ENCODE data around the gene FAM216B. TPM values are rescaled to one million over a fixed set of nuclear protein-coding genes. Genes with fewer than 3 reads are reported as not detected.

Gene FAM216B
- total RNA-seq: not detected

DNA sequence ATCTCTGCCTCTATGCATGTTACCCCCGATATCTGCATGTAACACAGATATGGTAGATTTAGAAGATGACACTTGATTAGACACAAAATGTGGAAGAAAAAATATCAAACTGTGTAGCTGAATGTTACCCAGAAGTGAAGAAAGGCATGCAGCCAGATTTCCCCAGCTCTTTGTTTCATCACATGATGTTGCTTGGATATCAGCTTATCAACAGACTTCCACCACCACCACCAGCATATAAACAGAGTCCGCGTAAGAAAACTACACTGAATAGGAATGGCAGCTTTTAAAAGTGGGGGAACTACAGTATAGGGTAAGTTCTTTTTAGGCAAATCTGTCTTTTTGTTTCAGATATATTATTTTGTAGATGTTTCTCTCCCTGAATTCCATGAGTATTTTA, at the start of gene FAM216B:
Gene FAM216B, plus strand, starts transcription at position 233 of the 400 bp plus-strand sequence. CDS start 2,484 bp downstream, outside the sequence.
- H3K36me3 Mint-ChIP-seq: no peaks in the 10 kb centered on the region
- DNase-seq: no peak
- POLR2A ChIA-PET: no interaction called here
- H3K4me1 Mint-ChIP-seq: no peaks in the 10 kb centered on the region
- H3K27ac Mint-ChIP-seq: no peak within 1 kb of the TSS
- no peak within 1 kb of the TSS for H3K4me3 Mint-ChIP-seq
- ATAC-seq (ENCODE audit: low read depth): no peak
- peaks cover 25% of the 10 kb centered on the region for H3K27me3 Mint-ChIP-seq
- H3K9me3 Mint-ChIP-seq: no peaks in the 10 kb centered on the region

DNA sequence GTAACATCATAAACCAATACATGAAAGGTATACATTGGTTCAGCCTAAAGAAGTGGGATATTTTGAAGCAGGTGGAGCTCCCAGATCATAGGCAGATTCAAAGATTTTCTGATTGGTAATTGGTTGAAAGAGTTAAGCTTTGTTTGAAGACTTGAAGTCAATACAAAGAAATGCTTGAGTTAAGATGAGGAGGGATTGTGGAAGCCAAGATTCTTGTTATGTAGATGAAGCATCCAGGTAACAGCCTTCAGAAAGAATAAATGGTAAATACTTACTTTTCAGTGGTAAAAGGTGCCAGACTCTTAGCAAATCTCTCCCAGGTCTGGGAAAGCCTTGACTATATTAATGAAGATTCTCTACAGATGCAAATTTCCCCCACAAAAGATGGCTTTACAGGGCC, 49.3 kb upstream of the FAM216B start:
- no peaks in the 10 kb centered on the region for H3K36me3 Mint-ChIP-seq
- no peak overlapping the region for H3K4me3 Mint-ChIP-seq
- H3K9me3 Mint-ChIP-seq: no peaks in the 10 kb centered on the region
- POLR2A ChIA-PET: no interaction called here
- DNase-seq: no peak
- no peak for ATAC-seq (ENCODE audit: low read depth)
- no peaks in the 10 kb centered on the region for H3K4me1 Mint-ChIP-seq
- H3K27me3 Mint-ChIP-seq: peaks cover 14% of the 10 kb centered on the region
- no peak overlapping the region for H3K27ac Mint-ChIP-seq

DNA sequence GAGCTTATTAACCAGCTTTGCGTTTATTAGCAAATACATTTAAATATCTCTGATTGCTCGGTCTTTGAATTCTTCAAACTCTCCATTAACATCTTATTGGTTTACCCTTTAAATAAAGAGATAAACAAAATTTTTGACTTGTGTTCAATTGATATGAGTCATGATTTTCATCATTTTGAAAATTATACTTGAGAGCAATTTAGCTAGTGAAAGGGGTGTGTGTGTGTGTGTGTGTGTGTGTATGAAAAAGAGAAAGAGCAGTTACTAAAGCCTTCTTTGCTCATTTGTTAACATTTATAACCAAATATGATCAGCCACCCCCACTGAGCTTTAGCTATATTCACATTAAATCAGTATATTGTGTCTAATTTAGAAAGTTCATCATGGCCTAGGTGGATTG, 48.3 kb upstream of the FAM216B start:
- Mint-ChIP-seq H3K27me3 (peaks cover 15% of the 10 kb centered on the region), H3K9me3 (no peaks in the 10 kb centered on the region), H3K36me3 (no peaks in the 10 kb centered on the region), H3K4me1 (no peaks in the 10 kb centered on the region), H3K27ac (no peak overlapping the region), H3K4me3 (no peak overlapping the region)
- no peak for DNase-seq
- POLR2A ChIA-PET: no interaction called here
- no peak for ATAC-seq (ENCODE audit: low read depth)

DNA sequence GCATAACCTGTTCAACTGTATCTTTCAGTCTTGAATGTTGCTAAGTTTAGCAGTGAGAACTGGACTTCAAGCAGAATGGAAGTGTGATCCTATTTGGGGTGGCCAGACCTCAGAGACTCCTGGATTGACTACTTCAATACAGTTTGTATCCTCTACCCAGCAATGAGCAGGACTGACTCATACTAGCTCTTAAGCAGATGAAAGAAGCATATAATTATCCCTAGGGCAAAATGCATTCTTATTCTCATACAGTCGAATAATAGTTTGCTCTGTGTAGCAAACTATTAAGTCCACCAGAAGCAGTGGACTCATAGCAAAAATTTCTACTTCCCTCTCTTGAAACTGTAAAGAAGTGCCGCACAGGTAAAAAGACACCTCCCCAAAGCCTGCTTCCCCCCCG, 46.4 kb upstream of the FAM216B start:
- H3K4me1 Mint-ChIP-seq: no peaks in the 10 kb centered on the region
- H3K4me3 Mint-ChIP-seq: no peak overlapping the region
- POLR2A ChIA-PET: no interaction called here
- H3K27me3 Mint-ChIP-seq: peaks cover 20% of the 10 kb centered on the region
- no peak for DNase-seq
- no peaks in the 10 kb centered on the region for H3K36me3 Mint-ChIP-seq
- no peaks in the 10 kb centered on the region for H3K9me3 Mint-ChIP-seq
- no peak overlapping the region for H3K27ac Mint-ChIP-seq
- ATAC-seq (ENCODE audit: low read depth): no peak

DNA sequence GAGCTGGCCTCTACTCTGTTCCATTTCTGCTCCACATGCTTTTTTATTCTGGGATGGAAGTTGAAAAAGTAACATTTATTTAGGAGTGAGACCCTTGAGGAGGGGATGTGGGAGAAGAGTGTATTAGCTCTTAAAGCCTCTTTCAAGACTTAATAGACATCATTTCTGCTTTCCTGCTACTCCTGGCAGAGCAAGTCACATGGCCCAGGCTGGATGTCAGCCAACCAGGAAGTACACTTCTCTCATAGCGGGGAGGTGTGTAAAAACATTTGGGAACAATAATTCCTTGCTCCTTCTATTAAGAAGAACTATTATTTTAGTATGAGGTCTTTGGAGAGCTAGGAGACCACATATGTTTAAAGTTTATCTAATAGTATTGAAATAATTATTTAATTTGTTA, 40.6 kb upstream of the FAM216B start:
- ATAC-seq (ENCODE audit: low read depth) (no peak), DNase-seq (no peak)
- no peaks in the 10 kb centered on the region for H3K4me1 Mint-ChIP-seq
- no peak overlapping the region for H3K27ac Mint-ChIP-seq
- H3K4me3 Mint-ChIP-seq: no peak overlapping the region
- H3K36me3 Mint-ChIP-seq: no peaks in the 10 kb centered on the region
- POLR2A ChIA-PET: no interaction called here
- H3K27me3 Mint-ChIP-seq: peaks cover 13% of the 10 kb centered on the region
- no peaks in the 10 kb centered on the region for H3K9me3 Mint-ChIP-seq

DNA sequence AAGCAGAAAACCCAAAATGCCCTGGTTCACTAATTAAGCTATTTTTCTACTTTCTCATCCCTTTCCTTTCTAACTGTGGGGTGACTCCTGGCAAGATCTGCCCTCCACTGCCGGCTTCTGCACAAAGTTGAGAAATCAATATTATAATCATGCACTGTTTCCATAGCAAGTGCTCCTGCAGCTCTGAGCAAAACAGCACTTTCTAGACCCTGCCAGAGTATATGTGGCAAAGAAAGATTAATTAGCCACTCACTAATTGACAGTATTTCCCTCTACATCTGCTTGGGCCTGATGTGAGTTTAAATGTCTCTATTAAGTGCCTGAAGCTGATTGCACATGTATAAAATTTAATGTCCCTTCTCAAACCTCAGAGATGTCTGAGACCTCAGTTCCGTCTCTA, 39.5 kb upstream of the FAM216B start:
- no peak for DNase-seq

DNA sequence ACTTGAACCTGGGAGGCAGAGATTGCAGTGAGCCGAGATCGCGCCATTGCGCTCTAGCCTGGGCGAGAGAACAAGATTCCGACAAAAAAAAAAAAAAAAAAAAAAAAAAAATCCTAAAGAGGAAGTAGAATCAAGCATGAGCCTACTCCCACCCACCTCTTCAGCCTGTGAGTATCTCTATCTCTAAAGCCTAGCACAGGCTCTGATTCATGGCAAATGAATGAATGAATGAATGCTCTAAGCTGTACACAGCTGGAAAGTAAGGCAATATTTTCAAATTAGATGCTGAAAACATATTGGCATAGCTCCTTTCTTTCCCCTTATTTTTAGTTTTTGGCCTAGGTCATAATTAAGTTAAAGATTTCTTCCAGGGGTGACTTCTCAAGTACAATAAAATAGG, 35.7 kb upstream of the FAM216B start:
- ATAC-seq (ENCODE audit: low read depth): no peak
- Mint-ChIP-seq H3K36me3 (no peaks in the 10 kb centered on the region), H3K9me3 (no peaks in the 10 kb centered on the region), H3K4me1 (no peaks in the 10 kb centered on the region), H3K27me3 (peaks cover 17% of the 10 kb centered on the region), H3K27ac (no peak overlapping the region), H3K4me3 (no peak overlapping the region)
- DNase-seq: no peak
- POLR2A ChIA-PET: no interaction called here

More for the DNA sequence above, 39.5 kb upstream of the FAM216B start:
- no peaks in the 10 kb centered on the region for H3K36me3 Mint-ChIP-seq
- H3K27ac Mint-ChIP-seq: no peak overlapping the region
- no peak for ATAC-seq (ENCODE audit: low read depth)
- no peaks in the 10 kb centered on the region for H3K9me3 Mint-ChIP-seq
- H3K4me1 Mint-ChIP-seq: no peaks in the 10 kb centered on the region
- no peak overlapping the region for H3K4me3 Mint-ChIP-seq
- peaks cover 13% of the 10 kb centered on the region for H3K27me3 Mint-ChIP-seq
- POLR2A ChIA-PET: no interaction called here

DNA sequence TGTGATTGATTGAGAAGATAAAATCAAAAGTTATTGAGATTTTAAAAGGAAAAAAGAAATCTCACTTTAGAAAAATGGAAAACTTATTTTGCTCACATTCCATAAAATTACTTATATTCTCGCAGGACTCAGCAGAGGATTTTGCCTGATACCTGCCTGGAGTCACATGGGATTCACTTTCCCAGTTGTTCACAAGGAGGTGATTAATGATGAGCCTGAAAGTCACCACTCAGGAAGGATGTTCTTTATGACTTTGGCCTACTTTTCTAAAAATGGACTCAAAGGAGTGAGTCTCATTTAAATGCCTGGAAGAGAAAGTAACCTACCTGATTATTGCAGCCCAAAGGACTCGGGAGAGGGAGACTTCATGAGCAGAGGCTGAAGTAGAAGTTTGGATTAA, 34.5 kb upstream of the FAM216B start:
- H3K9me3 Mint-ChIP-seq: no peaks in the 10 kb centered on the region
- H3K27me3 Mint-ChIP-seq: peaks cover 20% of the 10 kb centered on the region
- no peak overlapping the region for H3K4me3 Mint-ChIP-seq
- ATAC-seq (ENCODE audit: low read depth) (no peak), DNase-seq (no peak)
- H3K4me1 Mint-ChIP-seq: no peaks in the 10 kb centered on the region
- no peaks in the 10 kb centered on the region for H3K36me3 Mint-ChIP-seq
- H3K27ac Mint-ChIP-seq: no peak overlapping the region
- POLR2A ChIA-PET: no interaction called here

DNA sequence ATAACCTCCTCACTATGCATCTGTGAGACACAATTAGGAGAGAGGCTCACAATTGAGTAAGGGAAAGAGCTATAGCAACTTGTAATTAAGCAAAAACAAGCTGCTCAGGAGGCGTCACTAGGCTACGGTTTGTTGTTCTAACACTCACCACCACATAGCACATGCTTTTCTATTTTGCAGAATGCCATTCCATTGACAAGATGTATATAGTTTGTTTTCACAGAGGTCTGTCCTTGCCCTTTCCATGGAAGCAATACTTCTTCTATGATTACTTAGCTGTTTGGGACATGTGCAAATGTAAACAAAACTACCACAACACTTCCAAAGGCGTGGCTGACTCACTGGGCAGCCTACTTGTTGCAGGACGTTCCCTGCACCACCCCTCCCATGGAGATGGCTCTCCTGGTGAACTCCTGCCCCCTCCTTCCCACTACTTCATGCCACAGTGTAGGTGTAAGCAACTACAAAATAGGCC, 33.9 kb upstream of the FAM216B start:
- no peak for DNase-seq
- POLR2A ChIA-PET: no interaction called here
- H3K4me3 Mint-ChIP-seq: no peak overlapping the region
- H3K27me3 Mint-ChIP-seq: peaks cover 19% of the 10 kb centered on the region
- no peaks in the 10 kb centered on the region for H3K36me3 Mint-ChIP-seq
- H3K4me1 Mint-ChIP-seq: no peaks in the 10 kb centered on the region
- no peak overlapping the region for H3K27ac Mint-ChIP-seq
- H3K9me3 Mint-ChIP-seq: no peaks in the 10 kb centered on the region
- no peak for ATAC-seq (ENCODE audit: low read depth)

DNA sequence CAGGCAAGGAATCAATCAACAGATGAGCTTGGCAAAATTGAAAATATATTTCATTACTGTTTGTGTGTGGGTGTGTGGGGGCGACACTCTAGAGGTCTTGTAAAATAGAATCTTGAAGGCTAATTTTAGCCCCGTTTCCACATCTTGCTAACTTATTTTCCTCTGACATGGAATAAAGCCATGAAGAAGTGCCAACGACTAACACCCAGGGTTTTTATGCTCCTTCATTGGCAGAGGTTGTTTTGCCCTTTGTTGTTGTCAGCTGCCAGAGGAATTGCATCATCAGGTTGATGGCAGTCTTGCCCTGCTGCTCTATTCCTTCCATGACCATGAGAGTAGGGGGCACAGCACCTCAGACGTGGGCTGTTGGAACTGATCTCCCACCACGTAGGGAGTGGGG, 30.6 kb upstream of the FAM216B start:
- H3K4me1 Mint-ChIP-seq: no peaks in the 10 kb centered on the region
- H3K27me3 Mint-ChIP-seq: peaks cover 18% of the 10 kb centered on the region
- DNase-seq: no peak
- ATAC-seq (ENCODE audit: low read depth): no peak
- H3K4me3 Mint-ChIP-seq: no peak overlapping the region
- no peaks in the 10 kb centered on the region for H3K36me3 Mint-ChIP-seq
- no peak overlapping the region for H3K27ac Mint-ChIP-seq
- no peaks in the 10 kb centered on the region for H3K9me3 Mint-ChIP-seq
- POLR2A ChIA-PET: no interaction called here

DNA sequence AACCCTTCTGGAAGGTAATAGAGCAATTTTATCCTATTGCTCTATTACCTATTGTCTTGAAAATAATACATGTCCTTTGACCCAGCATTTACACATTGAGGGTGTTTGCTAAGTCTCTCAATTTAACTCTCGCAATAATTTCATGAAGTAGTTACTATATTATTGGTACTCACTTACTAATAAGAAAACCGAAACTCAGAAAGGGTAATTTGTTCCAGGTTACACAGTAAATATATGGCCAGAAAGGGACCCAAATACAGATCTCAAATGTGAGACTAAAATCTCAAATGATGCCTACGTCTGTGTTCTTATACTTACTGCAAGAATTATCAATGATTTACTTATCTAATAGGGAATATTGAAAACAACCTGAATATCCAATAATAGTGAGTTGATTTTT, 29.7 kb upstream of the FAM216B start:
- no peak for ATAC-seq (ENCODE audit: low read depth)
- H3K4me3 Mint-ChIP-seq: no peak overlapping the region

DNA sequence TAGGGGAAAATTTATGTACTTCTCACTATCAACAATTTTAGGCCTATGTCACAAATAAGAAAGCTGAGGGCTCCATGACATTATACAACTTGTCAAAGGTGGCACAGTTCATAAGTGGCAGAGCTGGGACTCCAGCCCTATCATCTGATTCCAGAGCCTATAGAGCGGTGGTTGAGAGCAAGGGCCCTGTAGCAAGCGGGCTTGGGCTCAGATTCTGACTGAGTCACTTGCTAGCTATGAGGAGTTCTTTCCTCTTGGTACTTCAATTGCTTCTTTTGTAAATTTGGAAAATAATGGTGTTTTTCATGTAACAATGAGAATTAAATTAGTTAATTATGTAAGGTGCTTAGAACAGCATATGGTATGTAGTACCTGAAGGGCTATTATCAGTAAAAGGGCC, 28.7 kb upstream of the FAM216B start:
- H3K4me3 Mint-ChIP-seq: no peak overlapping the region
- ATAC-seq (ENCODE audit: low read depth) (no peak), DNase-seq (no peak)
- H3K36me3 Mint-ChIP-seq: no peaks in the 10 kb centered on the region
- POLR2A ChIA-PET: no interaction called here
- H3K27me3 Mint-ChIP-seq: peaks cover 18% of the 10 kb centered on the region
- H3K27ac Mint-ChIP-seq: no peak overlapping the region
- H3K9me3 Mint-ChIP-seq: no peaks in the 10 kb centered on the region
- H3K4me1 Mint-ChIP-seq: no peaks in the 10 kb centered on the region

More for the DNA sequence above, 29.7 kb upstream of the FAM216B start:
- DNase-seq: no peak
- H3K27me3 Mint-ChIP-seq: peaks cover 20% of the 10 kb centered on the region
- H3K36me3 Mint-ChIP-seq: no peaks in the 10 kb centered on the region
- POLR2A ChIA-PET: no interaction called here
- no peaks in the 10 kb centered on the region for H3K4me1 Mint-ChIP-seq
- H3K27ac Mint-ChIP-seq: no peak overlapping the region
- H3K9me3 Mint-ChIP-seq: no peaks in the 10 kb centered on the region

DNA sequence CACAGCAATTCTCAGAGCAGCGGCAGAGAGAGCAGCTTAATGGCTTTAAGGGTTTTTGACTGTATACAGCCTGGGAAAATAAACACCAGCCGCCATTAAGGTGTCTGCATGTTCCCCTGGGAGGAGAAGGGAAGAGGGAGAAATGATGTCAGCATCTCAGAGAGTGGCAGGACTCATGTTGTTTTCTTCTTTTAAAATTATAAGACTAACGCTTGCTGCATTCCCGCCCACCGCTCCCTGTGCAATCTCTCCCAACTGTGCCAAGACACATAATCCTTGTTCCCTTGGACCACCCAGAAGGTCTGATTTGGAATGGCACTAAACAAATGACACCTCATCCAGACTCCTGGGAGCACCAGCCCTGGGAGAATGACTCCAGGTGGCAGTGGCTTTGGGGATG, 27.7 kb upstream of the FAM216B start:
- ATAC-seq (ENCODE audit: low read depth): no peak
- H3K27ac Mint-ChIP-seq: no peak overlapping the region
- H3K4me1 Mint-ChIP-seq: no peaks in the 10 kb centered on the region
- peaks cover 20% of the 10 kb centered on the region for H3K27me3 Mint-ChIP-seq
- DNase-seq: no peak
- H3K36me3 Mint-ChIP-seq: no peaks in the 10 kb centered on the region
- POLR2A ChIA-PET: no interaction called here
- no peak overlapping the region for H3K4me3 Mint-ChIP-seq
- no peaks in the 10 kb centered on the region for H3K9me3 Mint-ChIP-seq

DNA sequence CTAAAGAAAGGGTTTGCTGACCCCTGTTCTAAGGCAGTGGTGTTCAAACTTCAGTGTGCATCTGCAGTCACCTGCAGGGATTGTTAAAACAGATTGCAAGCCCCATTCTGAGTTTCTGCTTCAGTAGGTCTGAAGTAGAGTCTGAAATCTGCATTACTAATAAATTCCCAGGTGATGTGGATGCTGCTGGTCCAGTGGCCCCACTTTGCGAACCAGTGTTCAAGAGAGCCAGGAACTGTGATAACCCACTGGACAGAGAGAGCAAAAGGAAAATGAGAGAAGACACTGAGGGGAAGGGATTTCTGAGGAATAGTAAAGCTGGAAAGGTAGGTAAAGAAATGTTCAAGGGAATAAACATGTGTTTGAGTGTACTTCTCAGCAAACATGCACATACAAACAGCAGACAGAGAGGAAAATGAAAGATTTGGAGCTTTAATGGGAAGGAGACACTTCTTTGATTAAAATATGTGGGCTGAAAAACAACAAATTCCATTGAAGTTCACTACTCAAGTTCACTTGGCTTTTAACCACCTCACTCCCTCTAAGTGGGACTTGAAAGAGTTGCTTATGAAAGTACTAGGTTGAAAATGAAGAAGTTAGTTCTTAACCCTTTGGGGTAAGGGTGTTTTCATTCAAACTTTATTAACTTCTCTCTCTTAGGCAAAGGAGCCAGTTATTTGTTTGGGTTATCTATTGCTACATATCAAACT, 26.4 kb upstream of the FAM216B start:
- Mint-ChIP-seq H3K36me3 (no peaks in the 10 kb centered on the region), H3K27ac (no peak overlapping the region), H3K9me3 (no peaks in the 10 kb centered on the region), H3K27me3 (peaks cover 11% of the 10 kb centered on the region), H3K4me3 (no peak overlapping the region), H3K4me1 (no peaks in the 10 kb centered on the region)
- DNase-seq (no peak), ATAC-seq (ENCODE audit: low read depth) (no peak)
- POLR2A ChIA-PET: no interaction called here

All from activated naive CD8-positive, alpha-beta T cell treated with anti-CD3 and anti-CD28 coated beads, Interleukin-2, amount 10 ng/mL, durations not matched to agents 7 days and 5 days (primary cell).